Measurements from ENCODE around the gene ATP13A1. TPM values are rescaled to one million over a fixed set of nuclear protein-coding genes. Genes with fewer than 3 reads are reported as not detected.

Gene ATP13A1
- polyA plus RNA-seq, 1 of the 3 experiments (the other 2 are of a cell fraction), result 67.9 TPM

GRCh38 chr19:19643158-19644053, 20.1 kb downstream of the ATP13A1 start, which contains the start of gene GMIP (continued):
- TF ChIP-seq GATA2 (CRISPR knock-in tag; IDR thresholded peaks at IDR 0.05) (no peak), MXI1 (IDR thresholded peaks at IDR 0.05; ENCODE audit: low read depth, low read length) (no peak), RCOR1 (IDR thresholded peaks at IDR 0.05; ENCODE audit: low read length) (no peak), REST (IDR thresholded peaks at IDR 0.05; ENCODE audit: low read depth, low read length) (no peak), MEF2A (IDR thresholded peaks at IDR 0.05; ENCODE audit: borderline replicate concordance, low read depth) (no peak), SMC3 (IDR thresholded peaks at IDR 0.05; ENCODE audit: low read depth, low read length) (peak; percentile 66), FOXJ3 (CRISPR knock-in tag; IDR thresholded peaks at IDR 0.05) (no peak), TCF12 (IDR thresholded peaks at IDR 0.05) (no peak), POLR2AphosphoS5 (IDR thresholded peaks at IDR 0.05; ENCODE audit: low read depth, low read length) (no peak)

GRCh38 chr19:19642506-19643157, 20.8 kb downstream of the ATP13A1 start:
- no peaks in the 10 kb centered on the region for H3K27me3 ChIP-seq (ENCODE audit: insufficient read depth)
- H2AFZ ChIP-seq (ENCODE audit: low read depth), result peak overlapping the region; percentile 88
- no peaks in the 10 kb centered on the region for H3F3A ChIP-seq (replicated peaks; ENCODE audit: insufficient read depth)
- H3K9me3 ChIP-seq, result no peaks in the 10 kb centered on the region
- peak overlapping the region; percentile 78 for H3K9ac ChIP-seq
- peak overlapping the region in 1 of 2 experiments; percentile 75; a peak in 2 of 4 replicates for H3K27ac ChIP-seq (ENCODE audit: low read depth in 2 of 2, low read length in 1 of 2)
- no peaks in the 10 kb centered on the region for H3K9me2 ChIP-seq
- ChIA-PET POLR2A (no interaction called here), CTCF (interaction anchor here (0.6 to 13.3 kb wide), 4 partner anchors 14 to 111 kb away, joined by 3 to 175 read pairs (median 16); partner anchors contain the start of gene YJEFN3)
- no peak for TF ChIP-seq GATA2 (CRISPR knock-in tag; IDR thresholded peaks at IDR 0.05)
- peak; percentile 92 for TF ChIP-seq MXI1 (IDR thresholded peaks at IDR 0.05; ENCODE audit: low read depth, low read length)
- TF ChIP-seq EP300 (IDR thresholded peaks at IDR 0.05; ENCODE audit: borderline replicate concordance in 1 of 2, low read depth in 1 of 2, low read length in 1 of 2), result peak in 1 of 2 experiments; percentile 23; a peak in 1 of 4 replicates
- TF ChIP-seq PBX3 (IDR thresholded peaks at IDR 0.05), result no peak
- H3K4me3 ChIP-seq (ENCODE audit: low read depth in 2 of 2, low read length in 1 of 2), result peak overlapping the region; percentile 71 to 98
- peaks cover 0 to 30% of the 10 kb centered on the region in 2 experiments for H3K36me3 ChIP-seq (replicated peaks in 1 of 2; ENCODE audit: control insufficient read depth in 1 of 2, insufficient read depth in 2 of 2, low read length in 1 of 2)
- peak overlapping the region; percentile 98 for H3K4me2 ChIP-seq
- peak; percentile 79 for DNase-seq
- H3K79me2 ChIP-seq (ENCODE audit: insufficient read depth), result no peaks in the 10 kb centered on the region
- no peaks in the 10 kb centered on the region for H4K20me1 ChIP-seq (ENCODE audit: insufficient read depth)
- 27% methylated on average over 13 of the region's 16 CpGs for WGBS (ENCODE audit: low lambda C conversion rate)
- peaks cover 0 to 8% of the 10 kb centered on the region in 2 experiments; a peak in 1 of 4 replicates for H3K4me1 ChIP-seq (ENCODE audit: control insufficient read depth in 1 of 2, insufficient read depth in 2 of 2, low read depth in 1 of 2, low read length in 1 of 2)
